ENCODE measurements around the gene MAMDC2.
A peak's percentile ranks its signal among the peaks of the same experiment; 100 is the strongest.

Gene MAMDC2

GRCh38 chr9:70012569-70012968, 31.1 kb upstream of the MAMDC2 start:
- DNase-seq (ENCODE audit: low read depth, low spot score), result no peak
- POLR2A ChIA-PET, result interaction anchor here (1.2 kb wide), 1 partner anchor 63 kb away, joined by 3 read pairs; no protein-coding TSS in a partner anchor
- CTCF ChIA-PET, result interaction anchor here (1.2 kb wide), 1 partner anchor 98 kb away, joined by 3 read pairs; no protein-coding TSS in a partner anchor
- TF ChIP-seq CTCF (IDR thresholded peaks at IDR 0.05; ENCODE audit: insufficient read depth, low read length, missing control alignments), result no peak
- H3K4me3 ChIP-seq (ENCODE audit: low read depth, low read length), result no peak overlapping the region

- no peak for TF ChIP-seq CTCF (IDR thresholded peaks at IDR 0.05; ENCODE audit: insufficient read depth, low read length, missing control alignments)
- ChIA-PET POLR2A (interaction anchor here (1.2 kb wide), 1 partner anchor 64 kb away, joined by 3 read pairs; no protein-coding TSS in a partner anchor), CTCF (interaction anchor here (1.0 to 1.1 kb wide), 2 partner anchors 94 to 100 kb away, joined by 3 to 4 read pairs; no protein-coding TSS in a partner anchor)
- DNase-seq (ENCODE audit: low read depth, low spot score), result no peak
- no peak overlapping the region for H3K4me3 ChIP-seq (ENCODE audit: low read depth, low read length)
Observed at GRCh38 chr9:70013598-70014196, 30.0 kb upstream of the MAMDC2 start.

GRCh38 chr9:70015099-70015498, 28.5 kb upstream of the MAMDC2 start:
- TF ChIP-seq CTCF (IDR thresholded peaks at IDR 0.05; ENCODE audit: insufficient read depth, low read length, missing control alignments), result no peak
- ChIA-PET CTCF (interaction anchor here (0.6 kb wide), 1 partner anchor 43 kb away, joined by 3 read pairs; no protein-coding TSS in a partner anchor), POLR2A (no interaction called here)
- DNase-seq (ENCODE audit: low read depth, low spot score), result no peak
- H3K4me3 ChIP-seq (ENCODE audit: low read depth, low read length), result no peak overlapping the region

GRCh38 chr9:70020217-70020616, 23.4 kb upstream of the MAMDC2 start:
- POLR2A ChIA-PET, result interaction anchor here (1.0 kb wide), 1 partner anchor 16 kb away, joined by 3 read pairs; no protein-coding TSS in a partner anchor
- CTCF ChIA-PET, result interaction anchor here (1.4 to 2.6 kb wide), 4 partner anchors 14 to 91 kb away, joined by 3 to 11 read pairs (median 4); no protein-coding TSS in a partner anchor

GRCh38 chr9:70020991-70021571, 22.6 kb upstream of the MAMDC2 start:
- peak; percentile 75 for DNase-seq (ENCODE audit: low read depth, low spot score)

More at GRCh38 chr9:70020217-70020616, 23.4 kb upstream of the MAMDC2 start:
- DNase-seq (ENCODE audit: low read depth, low spot score), result no peak
- no peak overlapping the region for H3K4me3 ChIP-seq (ENCODE audit: low read depth, low read length)
- TF ChIP-seq CTCF (IDR thresholded peaks at IDR 0.05; ENCODE audit: insufficient read depth, low read length, missing control alignments), result no peak

More at GRCh38 chr9:70020991-70021571, 22.6 kb upstream of the MAMDC2 start:
- CTCF ChIA-PET, result interaction anchor here (1.4 to 2.6 kb wide), 5 partner anchors 13 to 90 kb away, joined by 3 to 11 read pairs (median 5); no protein-coding TSS in a partner anchor
- no peak for TF ChIP-seq CTCF (IDR thresholded peaks at IDR 0.05; ENCODE audit: insufficient read depth, low read length, missing control alignments)
- POLR2A ChIA-PET, result interaction anchor here (1.0 kb wide), 1 partner anchor 17 kb away, joined by 3 read pairs; no protein-coding TSS in a partner anchor
- H3K4me3 ChIP-seq (ENCODE audit: low read depth, low read length), result no peak overlapping the region

All from AG04449 (cell line).